Gastrocnemius medialis (tissue), 4 donors: ENCODE results near the gene CD274.

Experiments
- POLR2A ChIP-seq, 2 donors: fragments of 450-650 bp; IDR thresholded peaks; one replicate each; pipeline ENCODE4 v1.6.1; 2017; ENCODE audit warnings: antibody characterized with exemption in 2 of 2, mild to moderate bottlenecking in 2 of 2, moderate library complexity in 2 of 2
- TF ChIP-seq, protein P1 (sequence below), 5 experiments: fragments of 450-650 bp in 3 of 5; fragments of 200-600 bp in 2 of 5; sonication (generic) in 2 of 5; IDR thresholded peaks in 4 of 5; conservative IDR thresholded peaks in 1 of 5; 1 replicate in 4 of 5; 2 replicates in 1 of 5; pipeline ENCODE4 v1.5.1; 2016 to 2019; ENCODE audit warnings: antibody characterized with exemption in 5 of 5, mild to moderate bottlenecking in 3 of 5, moderate library complexity in 3 of 5

DNA sequence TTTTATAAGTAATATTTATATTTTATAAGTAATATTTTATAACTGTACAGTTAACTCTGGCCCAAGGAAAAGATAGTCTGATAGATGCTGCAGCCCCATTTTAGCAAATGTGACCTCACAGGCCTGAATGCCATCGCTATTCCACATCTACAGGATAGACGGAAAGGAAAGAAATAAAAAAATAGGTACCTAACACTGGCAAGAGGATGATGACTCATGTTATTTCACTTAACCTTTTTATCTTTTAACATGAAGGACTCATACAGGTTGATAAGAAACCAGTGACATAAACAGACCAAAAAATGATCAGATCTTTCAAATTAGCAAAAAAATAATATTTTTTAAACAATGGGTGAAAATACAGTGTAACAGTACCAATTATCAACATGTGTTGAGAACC is 2.7 kb downstream of the CD274 start:
- TF ChIP-seq, protein P1, sequence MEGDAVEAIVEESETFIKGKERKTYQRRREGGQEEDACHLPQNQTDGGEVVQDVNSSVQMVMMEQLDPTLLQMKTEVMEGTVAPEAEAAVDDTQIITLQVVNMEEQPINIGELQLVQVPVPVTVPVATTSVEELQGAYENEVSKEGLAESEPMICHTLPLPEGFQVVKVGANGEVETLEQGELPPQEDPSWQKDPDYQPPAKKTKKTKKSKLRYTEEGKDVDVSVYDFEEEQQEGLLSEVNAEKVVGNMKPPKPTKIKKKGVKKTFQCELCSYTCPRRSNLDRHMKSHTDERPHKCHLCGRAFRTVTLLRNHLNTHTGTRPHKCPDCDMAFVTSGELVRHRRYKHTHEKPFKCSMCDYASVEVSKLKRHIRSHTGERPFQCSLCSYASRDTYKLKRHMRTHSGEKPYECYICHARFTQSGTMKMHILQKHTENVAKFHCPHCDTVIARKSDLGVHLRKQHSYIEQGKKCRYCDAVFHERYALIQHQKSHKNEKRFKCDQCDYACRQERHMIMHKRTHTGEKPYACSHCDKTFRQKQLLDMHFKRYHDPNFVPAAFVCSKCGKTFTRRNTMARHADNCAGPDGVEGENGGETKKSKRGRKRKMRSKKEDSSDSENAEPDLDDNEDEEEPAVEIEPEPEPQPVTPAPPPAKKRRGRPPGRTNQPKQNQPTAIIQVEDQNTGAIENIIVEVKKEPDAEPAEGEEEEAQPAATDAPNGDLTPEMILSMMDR (IDR thresholded peaks at IDR 0.05 in 4 of 5, conservative IDR thresholded peaks at IDR 0.05 in 1 of 5) = no peak
- no peak for TF ChIP-seq POLR2A (IDR thresholded peaks at IDR 0.05)
